Right lobe of liver (tissue), 6 donors: ENCODE data around the gene DNAI4. TPM values are rescaled to one million over a fixed set of nuclear protein-coding genes. Genes with fewer than 3 reads are reported as not detected.

Source experiments
- ATAC-seq, 4 donors: fragments of 200-7000 bp; cut with Tn5 transposase; one replicate each; pipeline ENCODE4 v1.9.1; 2020; ENCODE audit warnings: mild to moderate bottlenecking in 4 of 4, moderate library complexity in 4 of 4
- DNase-seq, 3 donors: peaks; one replicate each; pipeline ENCODE4 v3.0.0-alpha.2; 2020
- H3K27ac ChIP-seq, 3 donors: fragments of 200-600 bp; one replicate each; pipeline ENCODE4 v1.8.0; 2022
- H3K27me3 ChIP-seq, 2 donors: fragments of 200-600 bp; one replicate each; pipeline ENCODE4 v1.8.0; 2022
- H3K36me3 ChIP-seq, 4 donors: fragments of 200-600 bp; sonication (generic) in 1 of 4; one replicate each; pipeline versions ENCODE4 v1.5.1 to v1.8.0; 2017 to 2022; ENCODE audit warnings: control low read depth in 1 of 4
- H3K4me1 ChIP-seq, 4 donors: fragments of 200-600 bp; sonication (generic) in 1 of 4; one replicate each; pipeline versions ENCODE4 v1.5.1 to v1.8.0; 2017 to 2022; ENCODE audit warnings: control low read depth in 1 of 4
- H3K4me3 ChIP-seq, 3 donors: fragments of 200-600 bp; one replicate each; pipeline ENCODE4 v1.8.0; 2022
- H3K9me3 ChIP-seq, 4 donors: fragments of 200-600 bp; sonication (generic) in 1 of 4; one replicate each; pipeline versions ENCODE4 v1.5.1 to v1.8.0; 2017 to 2022; ENCODE audit warnings: control low read depth in 1 of 4
- POLR2A ChIP-seq: fragments of 450-650 bp; IDR thresholded peaks from one replicate; pipeline ENCODE4 v1.6.1; 2017; ENCODE audit warnings: antibody characterized with exemption, mild to moderate bottlenecking
- WGBS: methylation state at CpG from one replicate; pipeline ENCODE4 v1.1.6; 2018; ENCODE audit warnings: low coverage, low lambda C conversion rate; ENCODE audit not compliant: insufficient coverage; ENCODE audit errors: missing lambda C conversion rate; 5-methylcytosine and 5-hydroxymethylcytosine counted together
- intact Hi-C, 2 donors: fragments of 100-400 bp; cut with DNase I; formaldehyde crosslinking; loops; one replicate each; pipeline versions ENCODE4 v1.11.2 to v1.14.1; 2022
- total RNA-seq, 6 experiments: library from RNA; depleted of rRNA in 2 of 6; stranded (reverse); fragments of >200 nt in 2 of 6; fragmentation: NEBNext Ultra II Directional in 3 of 6; extraction: Animal tissue kit (Norgen Biotek cat#: 25700) in 3 of 6; gene quantifications; one replicate each; pipeline versions ENCODE4 v1.1.0 to v1.2.4, GENCODE V29; 2016 to 2023
- TF ChIP-seq, protein P1 (sequence below), 4 donors: fragments of 200-600 bp in 3 of 4; fragments of 450-650 bp in 1 of 4; IDR thresholded peaks; one replicate each; pipeline versions ENCODE4 v1.5.1 to v1.8.0; 2016 to 2022; ENCODE audit warnings: antibody characterized with exemption in 4 of 4, mild to moderate bottlenecking in 2 of 4
- donor health status: DM: no; HTN: yes; CAD: no.
- donor health status: DM: no; HTN: no; CAD: no.
- donor health status: DM: no; HTN: no; CAD: no.
- donor health status: DM: no; HTN: yes; CAD: no.
- donor health status: DM: no; HTN: yes; CAD: no.

DNAI4 gene
- total RNA-seq, 6 experiments from 2014 or later, result 0.80 to 3.4 (median 1.4) TPM

DNA sequence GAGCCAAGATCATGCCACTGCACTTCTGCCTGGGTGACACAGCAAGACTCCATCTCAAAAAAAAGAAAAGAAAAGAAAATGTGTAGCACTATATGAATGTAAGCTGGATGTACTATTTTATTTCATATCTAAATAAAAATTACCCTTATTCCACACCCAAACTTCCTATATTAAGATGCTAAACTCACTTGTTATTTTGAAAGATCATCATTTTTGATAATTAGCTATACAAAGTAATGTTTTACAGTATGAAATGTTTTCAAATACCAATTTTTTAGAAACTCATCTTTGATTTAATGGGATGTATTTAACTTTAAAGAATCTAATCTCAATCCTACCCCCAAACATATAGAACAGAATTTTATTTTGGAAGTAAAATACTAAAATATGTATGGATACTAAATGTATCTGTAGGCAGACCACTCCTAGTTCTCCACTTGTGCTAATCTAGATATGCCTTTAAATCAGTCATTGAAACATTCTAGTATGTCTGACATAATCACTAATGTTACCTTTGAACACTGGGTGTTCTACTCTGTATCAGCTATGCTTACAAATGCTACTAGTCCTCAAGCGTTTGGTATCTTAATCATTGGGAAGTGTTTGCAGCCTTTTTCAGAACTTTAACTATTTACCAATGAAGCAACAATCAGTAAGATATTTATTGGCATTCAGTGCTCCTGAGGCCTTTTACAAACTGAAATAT is 13.0 kb upstream of the DNAI4 start:
- no peaks in the 10 kb centered on the region for H3K27me3 ChIP-seq
- TF ChIP-seq, protein P1, sequence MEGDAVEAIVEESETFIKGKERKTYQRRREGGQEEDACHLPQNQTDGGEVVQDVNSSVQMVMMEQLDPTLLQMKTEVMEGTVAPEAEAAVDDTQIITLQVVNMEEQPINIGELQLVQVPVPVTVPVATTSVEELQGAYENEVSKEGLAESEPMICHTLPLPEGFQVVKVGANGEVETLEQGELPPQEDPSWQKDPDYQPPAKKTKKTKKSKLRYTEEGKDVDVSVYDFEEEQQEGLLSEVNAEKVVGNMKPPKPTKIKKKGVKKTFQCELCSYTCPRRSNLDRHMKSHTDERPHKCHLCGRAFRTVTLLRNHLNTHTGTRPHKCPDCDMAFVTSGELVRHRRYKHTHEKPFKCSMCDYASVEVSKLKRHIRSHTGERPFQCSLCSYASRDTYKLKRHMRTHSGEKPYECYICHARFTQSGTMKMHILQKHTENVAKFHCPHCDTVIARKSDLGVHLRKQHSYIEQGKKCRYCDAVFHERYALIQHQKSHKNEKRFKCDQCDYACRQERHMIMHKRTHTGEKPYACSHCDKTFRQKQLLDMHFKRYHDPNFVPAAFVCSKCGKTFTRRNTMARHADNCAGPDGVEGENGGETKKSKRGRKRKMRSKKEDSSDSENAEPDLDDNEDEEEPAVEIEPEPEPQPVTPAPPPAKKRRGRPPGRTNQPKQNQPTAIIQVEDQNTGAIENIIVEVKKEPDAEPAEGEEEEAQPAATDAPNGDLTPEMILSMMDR (IDR thresholded peaks at IDR 0.05), result no peak
- TF ChIP-seq POLR2A, result no peak
- no peak overlapping the region for H3K4me3 ChIP-seq
- H3K9me3 ChIP-seq, result no peaks in the 10 kb centered on the region
- peaks cover 0 to 32% (median 5%) of the 10 kb centered on the region in 4 donors for H3K4me1 ChIP-seq
- no peaks in the 10 kb centered on the region for H3K36me3 ChIP-seq
- DNase-seq (no peak), ATAC-seq (peak; percentile 49 to 76 (median 68))
- intact Hi-C loops, result no loop called here
- WGBS, result 11% methylated on average over 1 of the region's 1 CpG
- no peak overlapping the region for H3K27ac ChIP-seq

DNA sequence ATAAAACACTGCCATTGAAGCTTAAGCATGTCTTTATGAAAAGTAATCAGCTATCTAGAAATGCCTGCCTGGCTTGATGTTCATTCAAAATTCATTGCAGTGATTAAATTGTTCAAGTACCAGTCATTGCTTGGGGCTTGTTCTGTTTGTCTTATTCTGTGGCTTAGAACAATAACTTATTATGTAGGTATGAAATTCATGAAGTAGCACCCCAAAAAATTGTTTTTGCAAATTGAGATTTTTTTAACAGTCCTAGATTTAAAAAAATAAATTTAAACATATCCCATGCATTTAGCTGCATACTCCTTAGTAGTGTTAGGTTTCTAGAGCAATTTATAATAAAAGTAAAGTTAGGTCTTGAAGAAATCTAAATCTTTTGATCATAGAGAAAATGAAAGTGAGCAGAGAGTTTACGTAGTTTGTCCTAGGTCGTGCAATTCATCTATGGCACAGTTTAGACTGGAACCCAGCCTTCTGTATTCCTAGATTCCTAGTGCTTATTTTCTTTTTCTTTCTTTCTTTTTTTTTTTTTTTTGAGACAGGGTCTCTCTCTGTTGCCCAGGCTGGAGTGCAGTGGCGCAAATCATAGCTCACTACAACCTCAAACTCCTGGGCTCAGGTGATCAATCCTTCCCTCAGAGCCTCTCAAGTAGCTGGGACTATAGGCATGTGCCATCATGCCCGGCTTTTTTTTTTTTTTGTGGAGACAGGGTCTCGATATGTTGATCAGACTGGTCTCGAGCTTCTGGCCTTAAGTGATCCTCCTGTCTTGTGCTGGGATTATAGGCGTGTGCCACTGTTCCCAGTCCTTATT is 9.4 kb upstream of the DNAI4 start:
- no peaks in the 10 kb centered on the region for H3K27me3 ChIP-seq
- H3K4me3 ChIP-seq, result peak overlapping the region; percentile 2 to 36 (median 12)
- peaks cover 0 to 45% (median 5%) of the 10 kb centered on the region in 4 donors for H3K4me1 ChIP-seq
- intact Hi-C loops, result no loop called here
- H3K27ac ChIP-seq, result peak overlapping the region in 2 of 3 donors; percentile 35 to 45
- TF ChIP-seq, protein P1 (IDR thresholded peaks at IDR 0.05), result no peak
- no peak for TF ChIP-seq POLR2A
- 23% methylated on average over 7 of the region's 7 CpGs for WGBS
- ATAC-seq (no peak), DNase-seq (no peak)
- H3K36me3 ChIP-seq, result no peaks in the 10 kb centered on the region
- no peaks in the 10 kb centered on the region for H3K9me3 ChIP-seq

DNA sequence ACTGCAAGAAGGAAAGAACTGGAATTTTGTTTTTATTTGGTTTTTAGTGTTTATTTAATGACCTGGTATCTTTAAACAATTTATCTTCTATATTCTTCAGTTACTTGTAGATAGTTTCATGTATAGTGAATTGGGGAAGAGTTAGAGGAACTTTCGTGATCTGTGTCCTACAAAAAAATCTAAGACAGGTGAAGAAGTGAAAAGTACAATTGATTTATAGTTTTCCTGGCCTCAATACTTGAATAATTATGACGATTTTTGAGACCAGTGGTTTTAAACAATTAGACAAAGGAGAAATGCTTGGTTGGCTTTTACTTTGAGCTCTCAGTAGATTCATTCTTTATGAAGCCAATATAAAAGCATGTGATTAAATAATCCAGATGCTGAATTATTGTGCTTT is 7.6 kb upstream of the DNAI4 start:
- Histone ChIP-seq H3K27me3 (no peaks in the 10 kb centered on the region), H3K4me1 (peaks cover 0 to 34% (median 3%) of the 10 kb centered on the region in 4 donors), H3K27ac (peak overlapping the region in 1 of 3 donors; percentile 82), H3K4me3 (no peak overlapping the region), H3K36me3 (no peaks in the 10 kb centered on the region), H3K9me3 (no peaks in the 10 kb centered on the region)
- intact Hi-C loops, result no loop called here
- ATAC-seq (no peak), DNase-seq (no peak)
- TF ChIP-seq POLR2A, result no peak
- TF ChIP-seq, protein P1 (IDR thresholded peaks at IDR 0.05), result no peak
- 18% methylated on average over 2 of the region's 2 CpGs for WGBS

DNA sequence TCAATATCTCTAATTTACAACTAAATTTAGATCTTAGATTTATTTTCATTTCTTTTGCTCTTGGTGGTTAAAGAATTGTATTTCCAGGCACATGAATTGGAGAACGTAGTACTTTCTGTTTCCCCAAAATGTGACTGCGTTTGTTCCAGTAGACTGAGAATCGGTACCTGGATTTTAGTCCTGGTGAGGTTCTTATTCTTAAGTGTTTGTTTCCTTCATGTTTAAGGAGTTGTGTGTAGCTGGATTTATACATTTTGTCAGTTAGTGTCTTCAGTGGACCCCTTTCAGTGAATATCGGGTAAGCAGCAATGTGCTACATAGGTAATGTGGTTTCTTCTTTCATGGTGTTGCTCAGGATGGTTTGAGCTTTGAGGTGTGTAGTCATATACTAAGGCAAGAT is 6.9 kb upstream of the DNAI4 start:
- H3K27ac ChIP-seq, result peak overlapping the region; percentile 82 to 94 (median 91)
- DNase-seq (no peak), ATAC-seq (no peak)
- intact Hi-C loops, result no loop called here
- no peak for TF ChIP-seq POLR2A
- TF ChIP-seq, protein P1 (IDR thresholded peaks at IDR 0.05), result no peak
- peak overlapping the region; percentile 66 to 72 (median 71) for H3K4me3 ChIP-seq
- H3K36me3 ChIP-seq, result no peaks in the 10 kb centered on the region
- 1% methylated on average over 4 of the region's 4 CpGs for WGBS
- no peaks in the 10 kb centered on the region for H3K9me3 ChIP-seq
- H3K4me1 ChIP-seq, result peaks cover 0 to 31% (median 2%) of the 10 kb centered on the region in 4 donors
- no peaks in the 10 kb centered on the region for H3K27me3 ChIP-seq
